DOHH2 (cell line): Measurements from ENCODE around the gene CHI3L2.

ENCODE experiments used
- CTCF ChIP-seq: fragments of 200-600 bp; sonication (generic); IDR thresholded peaks from one replicate; pipeline ENCODE4 v1.5.1; 2014; ENCODE audit warnings: antibody characterized with exemption, mild to moderate bottlenecking, low read depth, low read length; ENCODE audit not compliant: poor library complexity, severe bottlenecking
- EZH2phosphoT487 ChIP-seq: fragments of 200-600 bp; sonication (generic); IDR thresholded peaks from 2 replicates; pipeline ENCODE4 v1.6.1; 2017; ENCODE audit warnings: borderline replicate concordance, mild to moderate bottlenecking, antibody characterized with exemption, low read length, moderate library complexity, mixed read lengths

DNA sequence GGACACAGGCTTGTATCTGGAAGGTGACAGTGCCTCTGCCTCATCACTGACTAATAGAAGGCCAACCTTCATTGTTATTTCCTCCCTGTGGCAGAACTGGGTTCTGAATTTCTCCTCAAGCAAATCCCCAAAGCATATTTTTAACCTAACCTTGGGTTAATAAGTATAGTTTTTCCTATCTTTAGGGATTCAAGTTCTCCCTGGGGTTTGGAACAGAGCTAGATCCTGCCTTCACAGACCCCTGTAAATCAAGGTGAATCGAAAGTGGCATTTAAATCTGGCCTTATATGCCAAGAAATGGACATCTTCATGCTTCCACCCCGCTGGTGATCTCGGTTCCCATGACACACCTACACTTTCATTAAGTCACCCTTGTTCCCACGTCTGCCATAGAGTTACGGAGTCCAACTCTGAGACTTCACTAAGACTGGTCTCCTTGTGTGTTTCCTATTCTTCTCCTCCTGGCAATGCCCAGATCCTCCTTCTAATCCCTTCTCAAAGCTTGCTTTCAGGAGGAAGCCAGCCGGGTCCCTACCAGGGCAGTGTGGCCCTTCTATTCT lies 4.3 kb upstream of the CHI3L2 start:
- no peak for TF ChIP-seq EZH2phosphoT487
- no peak for TF ChIP-seq CTCF
